AG04449 (cell line): ENCODE results near the gene GRB10.

Source experiments
- CTCF ChIA-PET: fragments of 350-600 bp; formaldehyde crosslinking; extraction: SDS; loops from one replicate; lab custom pipeline; 2021; ENCODE audit warnings: antibody characterized with exemption; lab: Yijun Ruan, JAX
- POLR2A ChIA-PET: fragments of 400-600, 350-600 bp; formaldehyde crosslinking; extraction: SDS; loops from one replicate; lab custom pipeline; 2020; ENCODE audit warnings: antibody characterized with exemption, inconsistent platforms; lab: Yijun Ruan, JAX
- DNase-seq: peaks from one replicate; pipeline ENCODE4 v3.0.0-alpha.2; 2010; ENCODE audit warnings: low read depth, low spot score
- H3K4me3 ChIP-seq: 2 replicates; pipeline ENCODE4 v1.5.1; 2011; ENCODE audit warnings: low read depth, mild to moderate bottlenecking, control low read depth, low read length
- CTCF ChIP-seq: IDR thresholded peaks from one replicate; pipeline ENCODE4 v1.5.1; 2011; ENCODE audit warnings: mild to moderate bottlenecking, moderate library complexity, low read length, control low read depth, inconsistent platforms; ENCODE audit not compliant: insufficient read depth; ENCODE audit errors: missing control alignments

Gene GRB10

GRCh38 chr7:50696810-50697582, 85.7 kb downstream of the GRB10 start:
- ChIA-PET CTCF (interaction anchor here (0.7 to 2.3 kb wide), 6 partner anchors 8 to 464 kb away, joined by 3 to 8 read pairs (median 3); no protein-coding TSS in a partner anchor), POLR2A (no interaction called here)
- no peak overlapping the region for H3K4me3 ChIP-seq
- TF ChIP-seq CTCF, result no peak
- DNase-seq, result no peak

GRCh38 chr7:50695026-50695425, 87.7 kb downstream of the GRB10 start:
- no peak for TF ChIP-seq CTCF
- POLR2A ChIA-PET, result no interaction called here
- CTCF ChIA-PET, result no interaction called here
- H3K4me3 ChIP-seq, result no peak overlapping the region
- DNase-seq, result no peak

GRCh38 chr7:50693455-50694130, 89.1 kb downstream of the GRB10 start:
- CTCF ChIA-PET, result interaction anchor here (1.6 kb wide), 1 partner anchor 448 kb away, joined by 7 read pairs; no protein-coding TSS in a partner anchor

GRCh38 chr7:50690541-50691011, 92.1 kb downstream of the GRB10 start:
- H3K4me3 ChIP-seq, result no peak overlapping the region
- ChIA-PET CTCF (interaction anchor here (1.1 kb wide), 1 partner anchor 10 kb away, joined by 3 read pairs; no protein-coding TSS in a partner anchor), POLR2A (no interaction called here)
- no peak for DNase-seq
- TF ChIP-seq CTCF, result no peak

More at GRCh38 chr7:50693455-50694130, 89.1 kb downstream of the GRB10 start:
- POLR2A ChIA-PET, result no interaction called here
- no peak for TF ChIP-seq CTCF
- H3K4me3 ChIP-seq, result no peak overlapping the region
- no peak for DNase-seq

GRCh38 chr7:50688226-50688590, 94.5 kb downstream of the GRB10 start:
- ChIA-PET POLR2A (no interaction called here), CTCF (interaction anchor here (1.5 to 3.5 kb wide), 3 partner anchors 9 to 11 kb away, joined by 3 to 13 read pairs (median 9); no protein-coding TSS in a partner anchor)
- TF ChIP-seq CTCF, result no peak
- DNase-seq, result no peak
- H3K4me3 ChIP-seq, result no peak overlapping the region
